Fibroblast of peridontal ligament (primary cell): ENCODE data around the gene ECI1.

Source experiments
- DNase-seq: peaks from one replicate; pipeline ENCODE4 v3.0.0-alpha.2; 2010; ENCODE audit errors: extremely low read depth

ECI1 gene, protein sequence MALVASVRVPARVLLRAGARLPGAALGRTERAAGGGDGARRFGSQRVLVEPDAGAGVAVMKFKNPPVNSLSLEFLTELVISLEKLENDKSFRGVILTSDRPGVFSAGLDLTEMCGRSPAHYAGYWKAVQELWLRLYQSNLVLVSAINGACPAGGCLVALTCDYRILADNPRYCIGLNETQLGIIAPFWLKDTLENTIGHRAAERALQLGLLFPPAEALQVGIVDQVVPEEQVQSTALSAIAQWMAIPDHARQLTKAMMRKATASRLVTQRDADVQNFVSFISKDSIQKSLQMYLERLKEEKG

DNA sequence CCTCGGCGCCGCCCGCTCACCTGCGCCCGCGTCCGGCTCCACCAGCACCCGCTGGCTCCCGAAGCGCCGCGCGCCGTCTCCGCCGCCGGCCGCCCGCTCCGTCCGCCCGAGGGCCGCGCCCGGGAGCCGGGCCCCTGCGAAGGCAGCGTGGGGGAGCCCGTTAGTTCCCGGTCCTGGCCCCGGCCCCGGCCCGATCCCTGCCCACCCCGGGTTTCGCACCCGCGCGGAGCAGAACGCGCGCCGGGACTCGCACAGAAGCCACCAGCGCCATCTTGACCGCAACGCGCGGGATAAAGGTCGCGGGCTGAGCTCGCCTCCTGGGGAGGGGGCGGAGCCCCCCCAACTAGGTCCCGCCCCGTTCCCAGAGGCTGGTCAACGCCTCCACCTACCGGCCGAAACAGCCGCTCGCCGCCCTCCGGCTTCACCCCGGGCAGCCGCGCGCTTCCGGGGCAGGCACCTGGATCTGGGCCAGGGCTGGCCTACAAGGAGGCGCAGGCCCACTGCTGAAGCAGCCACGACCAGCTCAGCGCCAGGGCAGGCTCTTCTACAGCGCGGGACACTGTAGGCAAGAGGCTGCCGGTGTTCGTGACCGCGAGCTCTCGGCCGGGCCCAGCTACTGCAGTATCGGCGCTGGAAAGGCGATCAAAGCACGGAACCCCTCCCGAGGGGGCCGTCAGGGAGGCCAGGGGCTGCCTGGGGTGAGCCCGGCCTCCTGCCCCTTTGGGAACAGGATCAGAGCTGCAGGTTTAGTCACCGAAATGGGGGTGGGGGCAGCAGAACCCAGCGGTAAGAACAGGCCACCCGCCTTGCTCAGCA is at the start of gene ECI1:
TSS of gene ECI1 (minus strand) at position 292 of the 816 bp plus-strand sequence. CDS start at position 271, 21 bp downstream.
- DNase-seq = peak; percentile 92

DNA sequence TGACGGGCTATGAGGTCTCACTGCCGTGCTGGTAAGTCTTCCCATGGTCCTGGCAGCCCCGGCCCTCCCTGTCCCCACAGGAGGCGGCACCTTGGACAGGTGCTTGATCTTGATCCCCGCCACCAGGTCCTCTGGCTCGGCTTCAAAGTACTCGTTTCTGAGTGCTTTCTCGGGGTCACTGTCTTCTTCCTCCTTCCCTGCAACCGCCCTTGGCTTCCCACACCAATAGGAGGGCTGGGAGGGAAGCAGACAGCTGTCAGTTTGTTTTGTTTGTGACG is 48.5 kb upstream of the ECI1 start:
- DNase-seq = no peak

DNA sequence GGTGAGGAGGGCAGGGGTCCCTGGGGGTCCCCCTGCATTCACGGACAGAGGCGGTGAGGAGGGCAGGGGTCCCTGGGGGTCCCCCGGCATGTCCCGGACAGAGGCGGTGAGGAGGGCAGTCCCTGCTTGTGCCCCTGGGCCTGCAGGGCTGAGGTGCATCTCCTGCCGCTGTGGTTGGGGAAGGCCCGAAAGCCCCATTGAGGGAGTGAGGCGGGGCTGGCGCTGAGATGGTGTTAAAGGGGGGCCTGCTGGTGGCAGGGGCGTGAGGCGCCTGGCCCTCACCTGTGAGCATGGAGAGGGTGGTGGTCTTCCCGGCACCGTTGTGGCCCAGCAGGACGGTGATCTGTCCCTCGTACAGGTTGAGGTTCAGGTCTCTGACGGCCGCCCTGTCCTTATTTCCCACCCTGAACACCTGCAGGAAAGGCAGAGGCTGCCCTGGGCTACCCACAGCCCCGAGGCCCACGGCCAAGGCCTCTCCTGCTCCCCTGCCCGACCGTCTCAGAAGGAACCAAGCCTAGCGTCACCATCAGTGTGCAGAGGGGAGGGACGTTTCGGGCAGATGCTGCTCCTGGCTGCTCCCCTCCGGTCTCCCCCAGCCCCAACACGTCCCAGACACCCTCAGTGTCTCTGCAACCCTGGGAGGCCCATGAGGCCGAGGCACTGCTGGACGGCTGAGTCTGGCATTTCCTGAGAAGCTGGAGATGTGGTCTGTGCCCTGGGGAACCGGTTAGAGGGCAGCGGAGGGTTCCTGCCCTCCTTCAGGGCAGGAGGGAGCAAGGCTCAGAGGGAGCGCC is 47.9 kb upstream of the ECI1 start:
- DNase-seq = no peak

DNA sequence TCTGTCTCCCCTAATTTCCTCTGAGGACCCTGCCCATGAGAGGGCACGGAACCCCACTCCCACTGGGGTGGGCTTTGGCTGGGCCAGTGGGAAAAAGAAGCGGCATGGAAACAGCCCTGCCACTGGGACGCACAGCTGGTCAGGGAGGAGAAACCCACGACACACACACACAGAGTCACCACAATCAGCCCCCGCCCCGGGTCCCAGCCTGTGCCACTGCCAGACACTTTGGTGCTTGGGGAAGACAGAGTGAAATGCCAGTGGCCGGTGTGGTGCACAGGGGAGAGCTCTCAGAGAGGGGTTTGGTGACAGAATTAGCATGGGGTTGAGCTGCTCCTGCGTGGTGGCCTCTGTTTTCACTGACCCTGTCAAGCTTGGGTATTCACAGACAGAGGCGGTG is 47.2 kb upstream of the ECI1 start:
- DNase-seq = no peak

DNA sequence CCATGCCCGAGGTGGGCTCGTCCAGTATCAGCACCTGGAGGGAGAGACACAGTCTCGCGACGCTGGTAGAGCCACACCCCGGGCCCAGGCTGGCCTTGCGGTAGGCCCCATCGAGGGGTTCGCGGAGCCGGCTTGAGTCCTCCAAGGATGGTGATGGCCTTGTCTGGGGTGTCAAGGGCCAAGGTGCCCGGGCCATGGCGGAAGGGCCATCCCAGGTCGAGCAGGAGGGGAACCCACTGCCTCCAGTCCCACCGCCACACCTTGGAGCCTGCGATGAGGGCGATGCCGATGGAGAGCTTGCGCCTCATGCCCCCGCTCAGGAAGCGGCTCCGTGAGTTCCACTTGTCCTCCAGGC is 46.1 kb upstream of the ECI1 start:
- no peak for DNase-seq

DNA sequence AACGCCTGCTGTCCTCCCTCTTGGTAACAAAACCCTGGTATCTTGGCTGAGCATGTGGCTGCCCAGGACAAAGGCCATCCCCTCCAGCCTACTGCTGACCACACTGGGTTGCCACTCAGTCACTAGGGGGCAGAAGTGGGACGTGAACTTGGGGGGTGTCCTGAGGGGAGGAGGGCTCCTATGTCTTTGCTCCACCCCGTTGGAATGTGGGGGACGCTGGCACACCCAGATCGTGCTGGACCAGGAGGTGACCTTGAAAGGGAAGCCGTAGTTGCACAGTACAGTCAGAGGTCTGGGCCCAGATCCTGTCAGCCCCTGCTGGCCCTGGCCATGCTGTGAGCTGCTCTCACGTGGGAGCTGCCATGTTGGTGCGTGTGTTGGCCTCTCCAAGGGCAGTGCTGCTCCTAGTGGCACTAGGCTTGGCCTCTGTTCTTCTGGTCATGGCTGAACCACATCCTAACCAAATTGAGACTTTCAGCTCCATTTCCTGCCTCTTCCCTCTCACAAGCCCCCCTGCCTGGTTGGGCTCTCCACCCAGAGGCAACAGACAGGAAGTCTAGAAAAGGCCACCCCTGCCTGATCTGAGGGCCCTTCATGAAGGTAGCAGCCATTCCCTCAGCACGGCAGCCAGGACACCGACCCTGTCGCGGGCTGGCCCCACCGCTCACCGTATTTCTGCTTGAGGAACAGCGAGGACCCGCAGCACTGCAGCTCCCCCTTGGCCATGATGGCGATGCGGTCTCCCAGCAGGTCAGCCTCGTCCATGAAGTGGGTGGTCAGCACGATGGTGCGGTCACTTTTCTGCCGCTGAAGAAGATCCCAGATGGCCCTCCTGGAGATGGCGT is 45.5 kb upstream of the ECI1 start:
- peak; percentile 8 for DNase-seq

DNA sequence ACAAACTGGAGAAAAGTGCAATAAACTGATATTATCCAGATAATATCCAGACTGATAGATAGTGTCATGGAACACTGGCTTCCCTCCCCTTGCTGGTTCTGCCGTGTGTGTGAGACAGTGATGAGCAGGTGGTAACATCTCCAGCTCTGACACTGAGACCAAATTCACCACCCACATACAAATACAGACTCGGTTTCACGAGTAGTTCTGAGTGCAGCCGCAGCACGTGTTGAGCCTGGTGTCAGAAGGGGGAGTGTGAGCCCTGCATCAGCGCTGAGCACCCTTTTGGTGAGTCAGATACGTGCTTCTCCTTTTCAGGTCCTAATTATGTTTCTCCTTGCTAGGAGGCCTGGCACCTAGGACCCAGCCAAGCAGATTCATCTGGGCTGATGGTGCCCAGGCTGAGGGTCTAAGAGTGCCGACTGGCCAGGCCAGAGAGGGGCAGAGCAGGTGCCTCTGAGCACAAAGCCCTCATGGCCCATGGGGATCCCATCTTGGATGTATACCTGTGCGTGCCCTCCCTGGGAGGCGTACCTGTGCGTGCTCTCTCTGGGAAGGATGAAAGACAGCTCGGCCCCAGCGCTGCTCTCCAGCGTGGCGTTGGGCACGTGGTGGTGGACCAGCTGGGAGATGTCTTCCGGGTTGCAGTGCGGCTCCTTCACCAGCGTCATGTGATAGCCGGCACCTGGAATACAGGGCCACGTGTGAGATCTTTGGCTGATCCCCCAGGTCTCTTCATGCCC is 43.8 kb upstream of the ECI1 start:
- no peak for DNase-seq

DNA sequence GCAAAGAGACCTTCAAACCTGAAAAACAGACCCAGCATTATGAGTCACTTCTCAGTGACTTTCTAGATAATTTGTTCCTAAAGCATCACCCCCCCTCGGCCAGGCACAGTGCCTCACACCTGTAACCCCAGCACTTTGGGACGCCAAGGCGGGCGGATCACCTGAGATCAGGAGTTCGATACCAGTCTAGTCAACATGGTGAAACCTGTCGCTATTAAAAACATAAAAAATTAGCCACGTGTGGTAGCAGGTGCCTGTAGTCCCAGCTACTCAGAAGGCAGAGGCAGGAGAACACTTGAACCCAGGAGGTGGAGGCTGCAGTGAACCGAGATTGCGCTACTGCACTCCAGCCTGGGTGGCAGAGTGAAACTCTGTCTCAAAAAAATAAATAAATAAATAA is 40.8 kb upstream of the ECI1 start:
- no peak for DNase-seq

DNA sequence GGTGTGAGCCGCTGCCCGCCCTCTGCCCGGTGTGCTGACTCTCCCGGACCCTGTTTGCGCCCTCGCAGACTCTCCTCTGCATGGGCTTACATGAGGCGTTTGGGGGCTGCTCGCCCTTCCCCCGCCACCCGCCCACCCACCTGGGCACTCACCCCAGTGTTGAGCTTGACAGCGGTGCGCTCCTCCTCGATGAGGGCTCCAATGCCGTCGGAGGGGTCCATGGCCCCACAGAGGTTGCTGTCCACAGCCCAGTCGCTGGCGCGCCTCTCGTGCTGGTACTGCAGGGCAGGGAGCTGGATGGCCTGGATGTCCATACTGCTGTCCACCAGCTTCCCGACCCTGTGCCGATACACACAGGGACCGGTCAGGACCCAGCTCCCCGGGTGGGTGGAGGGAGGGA is 37.9 kb upstream of the ECI1 start:
- DNase-seq = no peak

DNA sequence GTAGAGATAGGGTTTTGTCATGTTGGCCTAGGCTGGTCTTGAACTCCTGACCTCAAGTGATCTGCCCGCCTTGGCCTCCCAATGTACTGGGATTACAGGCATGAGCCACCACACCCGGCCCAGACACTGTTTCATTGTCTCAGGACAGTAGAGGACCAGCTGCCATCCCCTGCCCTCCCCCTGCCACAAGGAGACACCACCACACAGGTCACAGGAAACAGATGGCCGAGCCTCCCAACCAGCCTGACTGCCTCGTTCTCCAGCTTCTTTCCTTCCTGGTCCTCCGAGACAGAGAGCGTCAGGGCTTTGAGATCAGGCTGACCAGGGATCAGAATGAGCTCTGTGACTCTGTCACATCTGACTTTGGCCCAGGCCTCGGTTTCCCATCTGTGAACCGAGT is 37.3 kb upstream of the ECI1 start:
- no peak for DNase-seq

DNA sequence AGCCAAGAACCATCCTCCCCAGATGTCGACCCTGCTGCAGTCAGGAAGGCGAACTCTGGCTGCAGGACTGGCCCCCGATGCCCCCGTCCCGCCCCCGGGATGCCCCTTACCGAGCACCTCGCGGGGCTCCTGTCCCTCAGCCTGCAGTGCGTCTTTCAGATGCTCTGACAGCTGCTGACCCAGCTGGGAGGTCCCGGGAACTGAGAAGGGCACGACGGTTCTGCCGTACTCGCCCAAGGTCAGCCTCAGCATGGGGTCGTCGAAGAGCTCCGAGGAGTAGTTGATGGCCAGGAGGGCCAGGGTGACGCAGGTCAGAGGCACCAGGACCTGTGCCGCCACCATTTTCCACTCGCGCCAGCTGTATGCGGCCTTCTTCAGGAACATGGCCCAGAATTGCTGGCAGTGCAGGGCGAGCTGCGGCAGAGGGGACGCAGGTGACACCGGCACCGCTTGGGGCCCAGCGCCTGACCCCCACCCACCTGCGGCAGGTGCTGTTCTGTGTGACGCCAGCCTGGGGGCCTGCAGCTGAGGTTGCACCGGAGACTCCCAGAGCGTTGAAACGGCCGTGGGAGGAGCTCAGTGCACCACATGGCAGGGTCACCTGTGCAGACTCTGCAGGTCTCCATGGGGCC is 36.6 kb upstream of the ECI1 start:
- DNase-seq = no peak

DNA sequence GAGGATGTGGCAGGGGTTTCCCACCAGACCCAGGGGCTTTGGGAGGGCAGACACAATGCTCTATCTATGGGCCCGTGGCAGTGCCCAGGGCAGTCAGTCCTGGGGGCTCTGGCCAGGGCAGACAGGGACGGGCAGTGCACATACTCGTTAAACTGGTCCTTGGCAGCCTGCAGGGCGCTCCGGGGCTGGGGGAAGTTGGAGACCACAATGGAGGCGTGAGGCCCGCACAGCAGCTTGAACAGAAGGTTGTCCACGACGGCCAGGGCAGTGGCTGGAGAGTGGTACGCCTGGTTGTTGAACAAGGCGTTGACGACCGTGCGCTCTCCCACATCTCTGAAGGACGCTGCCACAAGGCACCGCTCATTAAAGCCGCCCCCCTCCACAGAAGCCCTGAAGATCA is 35.2 kb upstream of the ECI1 start:
- DNase-seq = no peak

DNA sequence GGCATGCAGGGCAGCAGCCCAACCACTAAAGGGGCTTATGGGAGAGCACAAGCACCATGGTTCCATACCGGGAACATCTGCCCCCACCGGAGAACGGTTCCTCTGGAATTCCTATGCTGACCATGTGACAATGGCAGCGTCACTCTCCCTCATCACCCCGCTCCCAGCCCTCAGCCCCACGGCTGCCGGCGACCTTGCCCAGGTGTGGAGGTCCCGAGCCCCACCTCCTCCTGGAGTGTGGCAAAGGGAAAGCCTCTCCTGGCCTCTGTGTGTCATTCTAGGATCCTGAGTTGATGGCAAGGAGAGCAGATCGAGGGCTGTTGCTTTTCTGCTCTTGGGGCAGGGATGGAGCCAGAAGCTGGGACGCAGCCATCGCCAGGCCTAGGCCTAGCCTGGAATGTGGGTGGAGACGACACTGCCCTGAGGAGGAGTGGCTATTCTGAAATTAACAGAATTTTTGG is 34.4 kb upstream of the ECI1 start:
- no peak for DNase-seq

DNA sequence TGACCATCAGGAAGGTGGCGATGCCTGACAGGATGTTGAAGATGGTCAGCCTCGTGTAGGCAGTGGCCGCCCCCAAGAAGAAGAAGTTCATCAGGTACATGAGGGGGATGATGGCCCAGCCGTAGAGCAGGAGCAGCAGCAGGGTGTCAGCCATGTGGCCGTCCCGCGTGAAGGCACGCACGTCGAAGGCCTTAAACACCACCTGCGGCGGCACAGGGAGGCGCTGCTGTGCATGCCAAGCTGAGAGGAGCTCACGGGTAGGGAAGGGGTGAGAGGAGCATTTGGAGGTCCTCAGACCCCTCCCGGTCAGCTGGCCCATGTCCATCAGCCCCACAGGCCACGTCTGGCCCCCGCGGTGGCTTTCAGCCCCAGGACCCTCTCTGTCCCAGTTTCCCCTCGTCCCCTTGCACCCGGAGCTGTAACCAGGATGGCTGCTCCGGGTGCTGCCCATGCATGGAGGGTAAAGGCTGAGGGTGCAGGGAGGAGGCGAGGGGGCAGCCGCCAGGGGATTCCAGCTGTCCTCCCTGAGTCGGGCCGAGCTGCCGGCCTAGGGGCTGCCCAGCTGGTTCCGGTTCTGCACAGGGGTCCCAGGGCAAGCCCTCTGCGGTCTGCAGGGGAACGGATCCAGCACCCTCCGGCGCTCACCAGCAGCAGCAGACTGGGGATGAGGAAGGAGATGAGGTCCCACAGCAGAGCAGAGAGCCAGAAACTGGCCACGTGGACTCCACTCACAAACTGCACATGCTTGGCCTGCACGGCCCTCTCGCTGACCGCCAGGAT is 33.6 kb upstream of the ECI1 start:
- DNase-seq = no peak

DNA sequence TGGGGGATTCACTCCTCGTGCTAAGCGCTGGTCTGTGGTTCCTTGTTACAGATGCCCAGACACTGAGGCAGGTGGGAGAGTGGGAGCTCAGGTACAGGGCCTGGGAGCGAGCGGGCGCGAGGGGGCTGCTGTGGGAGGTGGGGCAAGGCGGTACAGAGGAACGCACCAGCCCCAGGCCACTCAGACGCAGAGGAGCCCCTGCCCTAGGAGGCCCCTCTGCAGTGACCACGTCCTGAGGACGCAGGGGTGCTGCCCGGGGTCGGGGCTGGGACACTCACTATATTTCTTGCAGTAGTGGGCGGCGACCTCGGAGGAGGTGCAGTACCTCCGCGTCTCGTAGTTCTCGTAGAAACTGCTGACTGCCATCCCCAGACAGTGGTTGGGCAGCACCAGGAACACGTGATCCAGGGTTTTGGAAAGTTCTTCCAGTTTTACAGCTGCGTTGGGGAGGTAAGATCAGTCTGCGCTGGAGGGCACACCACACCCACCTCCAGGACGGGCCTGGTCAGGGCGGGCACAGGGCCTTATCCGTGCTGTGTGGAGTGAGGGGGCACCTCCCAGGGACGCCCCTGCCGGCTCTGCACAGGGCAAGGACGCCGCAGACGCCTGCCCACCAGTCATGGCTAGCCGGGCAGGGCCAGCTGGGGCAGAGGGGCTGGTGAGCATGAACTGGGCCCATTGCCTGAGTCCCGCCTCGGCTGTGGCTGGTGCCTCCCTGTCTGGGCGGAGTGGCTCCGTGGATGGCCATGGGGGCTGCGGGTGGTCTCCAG is 32.8 kb upstream of the ECI1 start:
- no peak for DNase-seq

DNA sequence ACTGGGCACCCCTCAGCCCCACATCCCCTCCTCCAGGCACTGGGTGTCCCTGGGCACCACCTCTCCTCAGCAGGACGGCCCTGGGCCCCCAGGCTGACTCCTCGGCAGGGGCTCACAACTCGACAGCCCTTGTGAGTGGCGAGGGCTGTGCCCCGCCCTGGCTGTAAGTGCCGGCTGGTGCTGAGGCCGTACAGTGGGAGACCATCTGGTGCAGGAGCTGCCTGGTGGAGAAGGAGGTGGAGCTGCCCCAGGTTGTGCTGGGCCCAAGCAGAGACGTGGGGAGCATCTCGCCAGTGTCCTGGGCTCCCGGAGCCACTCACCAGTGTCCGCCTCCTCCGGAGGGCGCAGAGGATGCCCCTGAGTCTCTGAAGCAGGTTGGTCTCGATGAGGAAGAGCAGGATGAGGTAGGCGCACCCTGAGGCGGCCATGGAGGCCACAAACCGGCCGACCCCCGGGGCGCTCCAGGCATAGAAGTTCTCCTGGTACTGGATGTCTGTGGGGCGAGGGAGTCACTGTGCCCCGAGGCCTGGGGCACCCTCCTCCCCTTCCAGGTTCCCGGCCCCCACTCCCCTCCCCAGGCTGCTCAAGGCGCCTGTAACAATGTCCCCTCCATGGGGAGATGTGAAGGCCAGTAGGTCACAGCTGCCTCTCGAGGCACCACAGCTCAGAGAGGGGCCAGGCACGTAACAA is 31.6 kb upstream of the ECI1 start:
- DNase-seq = no peak

DNA sequence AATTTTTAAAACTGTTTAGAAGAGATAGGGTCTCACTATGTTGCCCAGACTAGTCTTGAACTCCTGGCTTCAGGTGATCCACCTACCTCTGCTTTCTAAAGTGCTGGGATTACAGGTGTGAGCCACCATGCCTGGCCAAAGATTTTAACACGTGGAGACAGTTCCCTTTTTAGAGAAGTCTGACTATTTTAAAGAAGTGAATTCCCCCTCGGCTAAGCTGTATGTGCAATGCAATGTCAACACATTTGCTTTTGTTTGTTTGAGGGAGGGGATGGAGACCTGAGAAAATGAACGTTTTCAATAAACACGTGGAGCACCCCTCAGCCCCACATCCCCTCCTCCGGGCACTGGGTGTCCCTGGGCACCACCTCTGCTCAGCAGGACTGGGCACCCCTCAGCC is 30.9 kb upstream of the ECI1 start:
- no peak for DNase-seq

DNA sequence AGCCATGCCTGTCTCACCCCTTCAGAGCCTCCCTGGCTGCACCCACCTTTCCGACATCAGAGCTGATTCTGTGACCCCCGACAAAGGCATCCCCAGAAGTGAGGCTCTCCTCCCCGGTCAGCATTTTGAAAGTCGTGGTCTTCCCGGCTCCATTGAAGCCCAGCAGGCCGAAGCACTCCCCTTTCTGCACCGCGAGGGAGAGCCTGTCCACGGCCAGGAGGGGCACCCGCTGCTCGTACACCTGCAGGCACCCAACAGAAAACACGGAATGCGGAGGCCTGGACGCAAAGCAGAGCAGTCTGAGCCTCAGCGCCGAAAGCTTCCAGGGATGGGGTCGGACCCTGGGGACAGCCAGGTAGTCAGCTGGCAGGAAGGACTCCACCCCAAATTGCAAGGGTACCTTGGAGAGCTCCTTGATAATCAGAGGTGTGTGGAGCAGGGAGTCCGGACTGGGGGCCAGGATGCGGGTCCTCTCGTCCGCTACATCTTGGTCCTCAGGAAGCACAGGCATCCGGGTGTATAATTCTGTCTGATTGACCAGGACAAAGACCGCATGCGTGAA is 29.7 kb upstream of the ECI1 start:
- no peak for DNase-seq
